ENCODE measurements around the gene SNRPN.

The SNRPN gene

DNA sequence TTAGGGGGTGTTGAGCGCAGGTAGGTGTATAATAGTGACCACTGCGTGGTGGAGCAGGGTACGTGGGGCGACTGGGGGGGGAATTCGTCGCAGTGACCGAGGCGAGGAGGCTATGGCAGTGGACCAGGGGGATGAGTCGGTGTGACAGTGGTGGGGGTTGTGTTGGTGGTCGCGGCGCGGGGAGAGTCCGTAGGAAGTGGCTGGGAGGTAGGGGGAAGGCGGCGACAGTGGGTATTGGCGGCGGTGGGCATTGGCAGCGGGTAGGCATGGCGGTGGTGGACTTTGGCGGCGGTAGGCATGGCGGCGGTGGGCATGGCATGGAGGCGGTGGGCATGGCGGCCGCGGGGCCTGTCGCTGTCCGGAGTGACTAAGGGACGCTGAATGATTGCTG, 739 bp downstream of the SNRPN start:
- Histone ChIP-seq H3K4me2 (ENCODE audit: low read length) (peak overlapping the region; percentile 72), H3K27ac (ENCODE audit: low read depth, low read length, poor library complexity, severe bottlenecking) (peak overlapping the region; percentile 87), H3K9ac (ENCODE audit: low read length) (peak overlapping the region; percentile 78)

DNA sequence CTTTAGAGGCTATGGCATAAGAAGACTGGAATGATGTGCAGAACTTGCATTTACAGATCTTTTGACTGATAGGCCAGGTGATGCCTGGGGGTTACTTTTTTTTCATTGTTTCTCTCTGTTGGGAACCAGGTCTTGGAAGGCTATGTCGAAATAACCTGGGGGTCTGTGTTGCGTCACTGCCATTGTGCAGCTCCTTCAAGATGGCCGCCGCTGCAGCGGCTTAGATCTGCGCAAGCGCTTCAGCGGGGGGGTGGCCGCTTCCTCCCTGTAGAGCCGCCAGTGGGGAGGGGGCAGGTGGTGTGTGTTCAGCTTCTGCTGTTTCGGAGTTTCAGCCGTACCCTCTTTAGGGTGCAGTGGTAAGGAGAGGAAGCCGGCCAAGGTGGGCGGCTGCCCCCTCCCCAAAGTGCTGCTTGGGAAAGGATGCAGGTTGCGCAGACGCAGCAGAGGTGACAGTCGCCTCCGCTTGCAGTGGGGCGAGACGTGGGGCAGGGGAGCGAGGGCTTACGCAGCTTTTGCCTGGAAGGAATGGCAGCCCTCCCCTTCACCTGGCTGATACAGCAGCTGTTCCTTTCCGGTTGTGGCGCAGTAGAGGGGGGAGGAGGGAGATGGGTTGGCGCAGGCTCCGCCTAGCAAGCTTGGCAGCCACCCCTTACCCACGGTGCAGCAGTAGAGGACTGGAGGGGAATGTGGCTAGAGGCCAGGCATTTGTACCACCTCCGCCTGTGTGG, 1.5 kb downstream of the SNRPN start:
- no peaks in the 10 kb centered on the region for H3F3A ChIP-seq (ENCODE audit: insufficient read depth, low read length)
- peaks cover 6% of the 10 kb centered on the region for H3K4me1 ChIP-seq (ENCODE audit: insufficient read depth, low read length, severe bottlenecking)
- H4K20me1 ChIP-seq (ENCODE audit: insufficient read depth, low read length): no peaks in the 10 kb centered on the region
- H2AFZ ChIP-seq (ENCODE audit: low read length): no peak overlapping the region
- H3K4me2 ChIP-seq (ENCODE audit: low read length): peak overlapping the region; percentile 72
- H3K27me3 ChIP-seq (ENCODE audit: insufficient read depth, low read length): no peaks in the 10 kb centered on the region
- H3K79me2 ChIP-seq (ENCODE audit: insufficient read depth, low read length): peaks cover 18% of the 10 kb centered on the region
- TF ChIP-seq EZH2 (IDR thresholded peaks at IDR 0.05; ENCODE audit: borderline replicate concordance, low read length) (no peak), CTCF (IDR thresholded peaks at IDR 0.05; ENCODE audit: low read length) (no peak)
- H3K36me3 ChIP-seq (ENCODE audit: insufficient read depth, low read length): no peaks in the 10 kb centered on the region; the same call in 1 of the 2 replicates
- no peaks in the 10 kb centered on the region for H3K9me3 ChIP-seq (ENCODE audit: low read length)
- H3K27ac ChIP-seq (ENCODE audit: low read depth, low read length, poor library complexity, severe bottlenecking): peak overlapping the region; percentile 87
- no peaks in the 10 kb centered on the region for H3K9me2 ChIP-seq (ENCODE audit: low read depth, low read length)
- peak overlapping the region; percentile 78 for H3K9ac ChIP-seq (ENCODE audit: low read length)
- H3K4me3 ChIP-seq (ENCODE audit: low read depth, low read length, poor library complexity, severe bottlenecking): peak overlapping the region; percentile 89

More for the DNA sequence above, 739 bp downstream of the SNRPN start:
- peak overlapping the region; percentile 89 for H3K4me3 ChIP-seq (ENCODE audit: low read depth, low read length, poor library complexity, severe bottlenecking)
- TF ChIP-seq CTCF (IDR thresholded peaks at IDR 0.05; ENCODE audit: low read length) (no peak), EZH2 (IDR thresholded peaks at IDR 0.05; ENCODE audit: borderline replicate concordance, low read length) (no peak)
- peaks cover 6% of the 10 kb centered on the region for H3K4me1 ChIP-seq (ENCODE audit: insufficient read depth, low read length, severe bottlenecking)
- no peaks in the 10 kb centered on the region for H3F3A ChIP-seq (ENCODE audit: insufficient read depth, low read length)
- H3K36me3 ChIP-seq (ENCODE audit: insufficient read depth, low read length): no peaks in the 10 kb centered on the region; the same call in 1 of the 2 replicates
- H3K9me2 ChIP-seq (ENCODE audit: low read depth, low read length): no peaks in the 10 kb centered on the region
- H3K27me3 ChIP-seq (ENCODE audit: insufficient read depth, low read length): no peaks in the 10 kb centered on the region
- H3K79me2 ChIP-seq (ENCODE audit: insufficient read depth, low read length): peaks cover 18% of the 10 kb centered on the region
- no peaks in the 10 kb centered on the region for H3K9me3 ChIP-seq (ENCODE audit: low read length)
- no peak overlapping the region for H2AFZ ChIP-seq (ENCODE audit: low read length)
- H4K20me1 ChIP-seq (ENCODE audit: insufficient read depth, low read length): no peaks in the 10 kb centered on the region

- H3K4me2 ChIP-seq (ENCODE audit: low read length): no peak overlapping the region
- no peak for TF ChIP-seq EZH2 (IDR thresholded peaks at IDR 0.05; ENCODE audit: borderline replicate concordance, low read length)
- TF ChIP-seq CTCF (IDR thresholded peaks at IDR 0.05; ENCODE audit: low read length): no peak
- no peaks in the 10 kb centered on the region for H3F3A ChIP-seq (ENCODE audit: insufficient read depth, low read length)
- no peaks in the 10 kb centered on the region for H4K20me1 ChIP-seq (ENCODE audit: insufficient read depth, low read length)
- peaks cover 20% of the 10 kb centered on the region for H3K79me2 ChIP-seq (ENCODE audit: insufficient read depth, low read length)
- peaks cover 6% of the 10 kb centered on the region for H3K4me1 ChIP-seq (ENCODE audit: insufficient read depth, low read length, severe bottlenecking)
- H3K27me3 ChIP-seq (ENCODE audit: insufficient read depth, low read length): no peaks in the 10 kb centered on the region
- H3K9me2 ChIP-seq (ENCODE audit: low read depth, low read length): no peaks in the 10 kb centered on the region
- H3K9ac ChIP-seq (ENCODE audit: low read length): no peak overlapping the region
- H3K4me3 ChIP-seq (ENCODE audit: low read depth, low read length, poor library complexity, severe bottlenecking): no peak overlapping the region
- H3K9me3 ChIP-seq (ENCODE audit: low read length): no peaks in the 10 kb centered on the region
- H3K27ac ChIP-seq (ENCODE audit: low read depth, low read length, poor library complexity, severe bottlenecking): no peak overlapping the region
- H2AFZ ChIP-seq (ENCODE audit: low read length): no peak overlapping the region
- H3K36me3 ChIP-seq (ENCODE audit: insufficient read depth, low read length): peaks cover 8% of the 10 kb centered on the region
Measured at GRCh38 chr15:24957691-24958090, 2.9 kb downstream of the SNRPN start.
